ENCODE measurements around the gene TRIM5. TPM values are rescaled to one million over a fixed set of nuclear protein-coding genes. Genes with fewer than 3 reads are reported as not detected.
"Not testable (repeated sequence)": the region's sequence is repeated elsewhere in the genome, so short reads cannot be mapped to it uniquely, and the experiment has no call there.

Gene TRIM5
- total RNA-seq, 2 experiments from 2014 or later, result 5.9 to 8.0 TPM

- peak overlapping the region; percentile 74 for H3K27ac Mint-ChIP-seq
- H3K36me3 Mint-ChIP-seq (ENCODE audit: low read depth), result peaks cover 87% of the 10 kb centered on the region
- intact Hi-C loops (cut with DNase I, micrococcal nuclease), result loop anchor here (10.0 kb wide), 3 partner anchors 540 to 1090 kb away; partner anchors contain the start of genes CNGA4 (in 1 of the 2), FHIP1B (in 1 of the 2) and TRIM68 (in 1 of the 2)
- H3K4me3 Mint-ChIP-seq, result peak overlapping the region; percentile 6
- ChIA-PET CTCF (interaction anchor here (1.0 to 1.2 kb wide), 2 partner anchors 16 to 110 kb away, joined by 3 read pairs; no protein-coding TSS in a partner anchor), POLR2A (interaction anchor here (0.6 kb wide), 1 partner anchor 387 kb away, joined by 3 read pairs; no protein-coding TSS in a partner anchor)
- no peak overlapping the region for H3K4me3 ChIP-seq (ENCODE audit: low read length)
- H3K27me3 Mint-ChIP-seq, result no peaks in the 10 kb centered on the region
- peaks cover 47% of the 10 kb centered on the region for H3K36me3 ChIP-seq (ENCODE audit: insufficient read depth, low read length)
- no peaks in the 10 kb centered on the region for H3K27me3 ChIP-seq (ENCODE audit: control insufficient read depth in 1 of 2, insufficient read depth in 2 of 2, low read length in 2 of 2)
- peaks cover 34% of the 10 kb centered on the region for H3K4me1 ChIP-seq (ENCODE audit: insufficient read depth, low read length)
- no peaks in the 10 kb centered on the region for H3K9me3 ChIP-seq (ENCODE audit: control insufficient read depth in 1 of 2, insufficient read depth in 1 of 2, low read length in 2 of 2)
- peaks cover 62% of the 10 kb centered on the region for H3K4me1 Mint-ChIP-seq (ENCODE audit: low read depth)
- H3K27ac ChIP-seq (ENCODE audit: low read depth in 1 of 2, low read length in 2 of 2), result peak overlapping the region in 1 of 2 donors; percentile 7
- no peaks in the 10 kb centered on the region for H3K9me3 Mint-ChIP-seq
- DNase-seq (no peak), ATAC-seq (ENCODE audit: poor library complexity) (no peak)
- TF ChIP-seq CTCF (IDR thresholded peaks at IDR 0.05), result no peak
Measured at GRCh38 chr11:5694642-5695041, 9.8 kb upstream of the TRIM5 start.

DNA sequence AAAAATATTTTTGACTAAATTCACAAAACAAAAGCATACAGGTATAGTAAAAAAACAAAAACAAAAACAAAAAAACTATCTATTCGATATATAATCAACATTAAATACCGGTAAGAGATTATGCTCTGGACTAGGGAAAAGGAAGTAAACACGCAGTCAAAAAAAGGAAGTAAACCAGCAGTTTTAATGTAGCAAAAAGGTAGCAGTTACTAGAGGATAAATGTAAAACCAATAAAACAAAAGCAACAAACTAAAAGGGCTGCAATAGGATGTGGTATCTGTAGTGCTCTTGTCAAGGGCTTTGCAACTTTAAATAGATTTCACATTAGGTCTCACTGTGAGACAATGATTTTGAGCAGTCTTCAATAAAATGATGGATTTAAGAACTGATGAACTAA, 7.1 kb upstream of the TRIM5 start:
- no peaks in the 10 kb centered on the region for H3K9me3 ChIP-seq (ENCODE audit: control insufficient read depth in 1 of 2, insufficient read depth in 1 of 2, low read length in 2 of 2)
- intact Hi-C loops (cut with DNase I, micrococcal nuclease), result loop anchor here (10.0 kb wide), 3 partner anchors 543 to 1087 kb away; partner anchors contain the start of genes CNGA4 (in 1 of the 2), FHIP1B (in 1 of the 2) and TRIM68 (in 1 of the 2)
- H3K27ac Mint-ChIP-seq, result peak overlapping the region; percentile 91
- H3K4me3 ChIP-seq (ENCODE audit: low read length), result peak overlapping the region; percentile 72
- no peak for TF ChIP-seq CTCF (IDR thresholded peaks at IDR 0.05)
- ATAC-seq (ENCODE audit: poor library complexity) (peak; percentile 30), DNase-seq (peak in 2 of 14 experiments; percentile 23 to 65)
- H3K27me3 ChIP-seq (ENCODE audit: control insufficient read depth in 1 of 2, insufficient read depth in 2 of 2, low read length in 2 of 2), result no peaks in the 10 kb centered on the region
- CTCF ChIA-PET, result no interaction called here
- POLR2A ChIA-PET, result no interaction called here
- no peaks in the 10 kb centered on the region for H3K27me3 Mint-ChIP-seq
- peaks cover 65% of the 10 kb centered on the region for H3K36me3 Mint-ChIP-seq (ENCODE audit: low read depth)
- no peaks in the 10 kb centered on the region for H3K9me3 Mint-ChIP-seq
- peak overlapping the region; percentile 55 to 77 for H3K27ac ChIP-seq (ENCODE audit: low read depth in 1 of 2, low read length in 2 of 2)
- H3K4me3 Mint-ChIP-seq, result peak overlapping the region; percentile 92
- peaks cover 42% of the 10 kb centered on the region for H3K4me1 ChIP-seq (ENCODE audit: insufficient read depth, low read length)
- peaks cover 25% of the 10 kb centered on the region for H3K36me3 ChIP-seq (ENCODE audit: insufficient read depth, low read length)
- peaks cover 78% of the 10 kb centered on the region for H3K4me1 Mint-ChIP-seq (ENCODE audit: low read depth)

DNA sequence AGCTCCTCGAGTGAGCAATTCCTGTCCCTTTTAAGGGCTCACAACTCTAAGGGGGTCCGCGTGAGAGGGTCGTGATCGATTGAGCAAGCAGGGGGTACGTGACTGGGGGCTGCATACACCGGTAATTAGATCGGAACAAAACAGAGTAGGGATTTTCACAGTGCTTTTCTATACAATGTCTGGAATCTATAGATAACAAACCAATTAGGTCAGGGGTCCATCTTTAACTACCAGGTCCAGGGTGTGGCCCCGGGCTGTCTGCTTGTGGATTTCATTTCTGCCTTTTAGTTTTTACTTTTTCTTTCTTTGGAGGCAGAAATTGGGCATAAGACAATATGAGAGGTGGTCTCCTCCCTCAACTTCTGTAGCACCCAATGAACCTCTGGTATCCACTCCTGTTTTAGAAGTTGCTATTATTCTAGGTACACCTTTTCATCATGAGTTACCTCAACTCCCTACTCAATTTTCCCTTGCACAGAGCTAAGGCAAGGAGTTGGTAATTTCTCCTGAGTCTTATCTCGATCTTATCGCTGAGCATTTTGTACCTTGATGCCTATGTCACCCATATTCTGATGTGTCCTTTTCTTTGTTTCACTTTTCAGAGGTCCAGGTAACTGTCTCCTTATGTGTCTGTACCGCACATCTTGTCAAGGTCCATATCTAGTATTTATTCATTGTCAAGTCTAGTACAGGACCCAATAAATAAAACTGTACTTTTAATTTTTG, 6.5 kb upstream of the TRIM5 start:
- intact Hi-C loops (cut with DNase I, micrococcal nuclease), result loop anchor here (10.0 kb wide), 3 partner anchors 543 to 1087 kb away; partner anchors contain the start of genes CNGA4 (in 1 of the 2), FHIP1B (in 1 of the 2) and TRIM68 (in 1 of the 2)
- peak overlapping the region; percentile 77 to 78 for H3K27ac ChIP-seq (ENCODE audit: low read depth in 1 of 2, low read length in 2 of 2)
- H3K4me1 ChIP-seq (ENCODE audit: insufficient read depth, low read length), result peaks cover 42% of the 10 kb centered on the region
- H3K36me3 Mint-ChIP-seq (ENCODE audit: low read depth), result peaks cover 59% of the 10 kb centered on the region
- DNase-seq (peak in 3 of 14 experiments; percentile 14 to 22 (median 20)), ATAC-seq (ENCODE audit: poor library complexity) (peak; percentile 26)
- H3K4me1 Mint-ChIP-seq (ENCODE audit: low read depth), result peaks cover 72% of the 10 kb centered on the region
- H3K27ac Mint-ChIP-seq, result peak overlapping the region; percentile 91
- H3K27me3 Mint-ChIP-seq; H3K27me3 ChIP-seq (ENCODE audit: control insufficient read depth in 1 of 2, insufficient read depth in 2 of 2, low read length in 2 of 2); CTCF ChIA-PET; H3K9me3 Mint-ChIP-seq; H3K9me3 ChIP-seq (ENCODE audit: control insufficient read depth in 1 of 2, insufficient read depth in 1 of 2, low read length in 2 of 2): not testable (repeated sequence)
- H3K36me3 ChIP-seq (ENCODE audit: insufficient read depth, low read length), result peaks cover 19% of the 10 kb centered on the region
- POLR2A ChIA-PET, result interaction anchor here (0.6 to 2.5 kb wide), 4 partner anchors 10 to 45 kb away, joined by 3 to 17 read pairs (median 6); partner anchors contain the start of gene OR56B1
- peak overlapping the region; percentile 92 for H3K4me3 Mint-ChIP-seq
- peak overlapping the region; percentile 72 for H3K4me3 ChIP-seq (ENCODE audit: low read length)
